Tibial nerve (tissue), 4 donors: Measurements from ENCODE around the gene CIROP. TPM values are rescaled to one million over a fixed set of nuclear protein-coding genes. Genes with fewer than 3 reads are reported as not detected.

Experiments
- DNase-seq, 2 donors: peaks; one replicate each; pipeline ENCODE4 v3.0.0-alpha.2; 2019; ENCODE audit warnings: low spot score in 2 of 2
- H3K27ac ChIP-seq, 4 donors: fragments of 200-600 bp; sonication (generic) in 3 of 4; one replicate each; pipeline ENCODE4 v1.5.1; 2017 to 2019; ENCODE audit warnings: mild to moderate bottlenecking in 1 of 4
- H3K27me3 ChIP-seq, 2 donors: fragments of 200-600 bp; sonication (generic) in 1 of 2; one replicate each; pipeline versions ENCODE4 v1.5.1 to v1.6.0; 2017 to 2019
- H3K36me3 ChIP-seq, 3 donors: fragments of 200-600 bp; sonication (generic); one replicate each; pipeline ENCODE4 v1.5.1; 2018 to 2019
- H3K4me1 ChIP-seq, 4 donors: fragments of 200-600 bp; sonication (generic) in 3 of 4; one replicate each; pipeline ENCODE4 v1.5.1; 2017 to 2019
- H3K4me3 ChIP-seq, 4 donors: fragments of 200-600 bp; sonication (generic) in 3 of 4; one replicate each; pipeline ENCODE4 v1.5.1; 2017 to 2019; ENCODE audit warnings: mild to moderate bottlenecking in 1 of 4, moderate library complexity in 1 of 4
- H3K9me3 ChIP-seq, 4 donors: fragments of 200-600 bp; sonication (generic) in 3 of 4; one replicate each; pipeline ENCODE4 v1.5.1; 2017 to 2019
- EP300 ChIP-seq, 2 donors: sonication (generic); formaldehyde crosslinking; IDR thresholded peaks; one replicate each; pipeline ENCODE4 v1.6.1; 2017; ENCODE audit warnings: antibody characterized with exemption in 2 of 2, mild to moderate bottlenecking in 1 of 2
- POLR2A ChIP-seq, 2 donors: fragments of 450-650 bp; IDR thresholded peaks; one replicate each; pipeline ENCODE4 v1.6.1; 2017; ENCODE audit warnings: antibody characterized with exemption in 2 of 2, mild to moderate bottlenecking in 2 of 2, moderate library complexity in 2 of 2
- WGBS, 2 donors: methylation state at CpG; one replicate each; pipeline ENCODE4 v1.1.5; 2018; 5-methylcytosine and 5-hydroxymethylcytosine counted together
- total RNA-seq, 4 donors: library from RNA; depleted of rRNA; stranded (reverse); fragments of >200 nt; gene quantifications; one replicate each; pipeline ENCODE4 v1.1.0, GENCODE V29; 2016
- TF ChIP-seq, protein P1 (sequence below), 5 experiments: fragments of 200-600 bp in 3 of 5; fragments of 450-650 bp in 2 of 5; sonication (generic) in 3 of 5; IDR thresholded peaks; one replicate each; pipeline ENCODE4 v1.5.1; 2016 to 2019; ENCODE audit warnings: antibody characterized with exemption in 5 of 5, mild to moderate bottlenecking in 3 of 5, moderate library complexity in 2 of 5

The CIROP gene
- total RNA-seq, 4 donors from 2014 or later = not detected

DNA sequence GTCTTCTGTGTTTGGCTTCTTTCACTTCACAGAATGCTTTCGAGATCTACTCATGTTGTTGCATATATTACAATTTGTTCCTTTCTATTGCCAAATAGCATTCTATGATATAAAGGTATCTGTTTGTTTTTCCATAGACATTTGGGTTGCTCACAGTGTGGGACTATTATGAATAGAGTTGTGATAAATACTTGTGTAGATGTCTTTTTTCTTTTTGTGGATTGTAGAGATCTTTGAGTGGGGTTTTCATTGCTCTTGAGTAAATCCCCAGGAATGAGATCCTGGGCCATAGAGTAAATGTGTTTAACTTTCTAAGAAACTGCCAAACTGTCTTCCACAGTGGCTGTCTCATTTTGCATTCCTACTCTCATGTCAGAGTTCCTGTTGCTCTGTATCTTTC is 39.1 kb upstream of the CIROP start:
- Histone ChIP-seq H3K36me3 (peaks cover 0 to 24% (median 0%) of the 10 kb centered on the region in 3 donors), H3K27ac (no peak overlapping the region), H3K4me1 (no peaks in the 10 kb centered on the region)

GRCh38 chr14:23142826-23143225 is 38.0 kb upstream of the CIROP start:
- H3K27me3 ChIP-seq = no peaks in the 10 kb centered on the region
- DNase-seq = no peak
- H3K4me1 ChIP-seq = no peaks in the 10 kb centered on the region
- H3K36me3 ChIP-seq = peaks cover 0 to 22% (median 0%) of the 10 kb centered on the region in 3 donors
- H3K27ac ChIP-seq = no peak overlapping the region
- TF ChIP-seq, protein P1, sequence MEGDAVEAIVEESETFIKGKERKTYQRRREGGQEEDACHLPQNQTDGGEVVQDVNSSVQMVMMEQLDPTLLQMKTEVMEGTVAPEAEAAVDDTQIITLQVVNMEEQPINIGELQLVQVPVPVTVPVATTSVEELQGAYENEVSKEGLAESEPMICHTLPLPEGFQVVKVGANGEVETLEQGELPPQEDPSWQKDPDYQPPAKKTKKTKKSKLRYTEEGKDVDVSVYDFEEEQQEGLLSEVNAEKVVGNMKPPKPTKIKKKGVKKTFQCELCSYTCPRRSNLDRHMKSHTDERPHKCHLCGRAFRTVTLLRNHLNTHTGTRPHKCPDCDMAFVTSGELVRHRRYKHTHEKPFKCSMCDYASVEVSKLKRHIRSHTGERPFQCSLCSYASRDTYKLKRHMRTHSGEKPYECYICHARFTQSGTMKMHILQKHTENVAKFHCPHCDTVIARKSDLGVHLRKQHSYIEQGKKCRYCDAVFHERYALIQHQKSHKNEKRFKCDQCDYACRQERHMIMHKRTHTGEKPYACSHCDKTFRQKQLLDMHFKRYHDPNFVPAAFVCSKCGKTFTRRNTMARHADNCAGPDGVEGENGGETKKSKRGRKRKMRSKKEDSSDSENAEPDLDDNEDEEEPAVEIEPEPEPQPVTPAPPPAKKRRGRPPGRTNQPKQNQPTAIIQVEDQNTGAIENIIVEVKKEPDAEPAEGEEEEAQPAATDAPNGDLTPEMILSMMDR (IDR thresholded peaks at IDR 0.05) = no peak
- TF ChIP-seq EP300 (IDR thresholded peaks at IDR 0.05) (no peak), POLR2A (IDR thresholded peaks at IDR 0.05) (no peak)
- no peaks in the 10 kb centered on the region for H3K9me3 ChIP-seq
- 80 to 86% methylated on average over 4 of the region's 4 CpGs for WGBS, 2 donors
- no peak overlapping the region for H3K4me3 ChIP-seq

More for the DNA sequence above, 39.1 kb upstream of the CIROP start:
- TF ChIP-seq EP300 (IDR thresholded peaks at IDR 0.05) (no peak), POLR2A (IDR thresholded peaks at IDR 0.05) (no peak)
- TF ChIP-seq, protein P1 (IDR thresholded peaks at IDR 0.05) = no peak
- Histone ChIP-seq H3K27me3 (no peaks in the 10 kb centered on the region), H3K4me3 (no peak overlapping the region), H3K9me3 (no peaks in the 10 kb centered on the region)
- DNase-seq = no peak
- WGBS, 2 donors = 77 to 88% methylated on average over 1 of the region's 1 CpG

DNA sequence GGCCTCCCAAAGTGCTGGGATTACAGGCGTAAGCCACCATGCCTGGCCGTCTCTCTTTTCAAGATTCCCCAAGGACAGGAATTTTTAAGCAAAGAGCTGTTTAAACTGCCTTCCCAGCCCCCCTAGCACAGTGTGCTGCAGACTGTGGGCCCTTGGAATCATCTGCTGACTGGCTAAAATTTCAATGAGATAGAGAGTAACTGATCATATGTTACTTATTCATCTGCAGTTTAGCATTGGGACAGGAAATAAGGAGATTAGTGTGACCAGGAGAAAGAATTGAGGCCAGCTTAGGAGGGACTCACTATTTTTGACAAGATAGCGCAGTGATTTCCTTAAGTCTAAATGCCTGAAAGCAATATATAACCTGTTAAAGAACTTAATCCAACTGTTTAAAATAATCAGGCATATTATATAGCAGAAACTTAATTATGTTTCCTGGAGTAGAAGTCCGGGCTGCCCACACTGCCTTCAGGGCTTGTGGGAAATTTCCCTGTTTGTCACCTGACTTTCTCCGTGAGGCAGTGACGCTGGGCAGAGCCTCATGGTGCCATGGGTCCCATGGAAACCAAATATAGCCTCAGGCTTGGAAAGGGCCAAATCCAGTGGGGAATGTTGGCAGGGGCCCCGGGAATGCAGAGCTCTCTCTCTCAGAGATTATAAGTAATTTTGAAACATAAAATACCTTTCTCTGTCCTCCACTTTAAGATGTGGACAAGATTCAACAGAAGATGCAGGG is 37.1 kb upstream of the CIROP start:
- WGBS, 2 donors = 61 to 66% methylated on average over 7 of the region's 7 CpGs
- no peak overlapping the region for H3K27ac ChIP-seq
- H3K4me1 ChIP-seq = no peaks in the 10 kb centered on the region

DNA sequence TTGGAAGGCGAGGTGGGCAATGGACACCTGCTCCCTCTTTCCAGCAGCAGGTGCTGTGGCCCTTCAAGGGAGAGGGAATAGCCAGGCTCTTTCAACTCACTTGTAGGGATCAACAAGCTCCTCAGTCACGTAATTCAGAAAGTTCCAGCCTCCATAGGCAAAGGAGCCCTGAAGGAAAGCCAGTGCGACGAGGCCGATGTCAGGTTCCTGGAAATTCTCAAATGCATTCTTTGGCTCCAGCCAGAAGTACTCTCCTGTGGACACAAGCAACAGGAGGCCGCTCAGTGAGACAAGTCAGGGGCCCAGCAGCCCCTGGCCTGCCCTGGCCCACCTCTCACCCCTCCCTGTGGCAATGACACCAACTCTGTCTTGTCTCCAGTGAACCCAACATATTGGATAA is 35.6 kb upstream of the CIROP start:
- Histone ChIP-seq H3K9me3 (no peaks in the 10 kb centered on the region), H3K27me3 (no peaks in the 10 kb centered on the region), H3K4me1 (no peaks in the 10 kb centered on the region), H3K4me3 (no peak overlapping the region), H3K36me3 (peaks cover 0 to 44% (median 0%) of the 10 kb centered on the region in 3 donors), H3K27ac (no peak overlapping the region)
- no peak for TF ChIP-seq EP300 (IDR thresholded peaks at IDR 0.05)
- TF ChIP-seq, protein P1 (IDR thresholded peaks at IDR 0.05) = no peak
- DNase-seq = no peak
- WGBS, 2 donors = 77 to 81% methylated on average over 6 of the region's 6 CpGs

More for the DNA sequence above, 37.1 kb upstream of the CIROP start:
- TF ChIP-seq POLR2A (IDR thresholded peaks at IDR 0.05) (no peak), EP300 (IDR thresholded peaks at IDR 0.05) (no peak)
- TF ChIP-seq, protein P1 (IDR thresholded peaks at IDR 0.05) = no peak
- Histone ChIP-seq H3K36me3 (peaks cover 0 to 32% (median 0%) of the 10 kb centered on the region in 3 donors), H3K4me3 (no peak overlapping the region), H3K27me3 (no peaks in the 10 kb centered on the region), H3K9me3 (no peaks in the 10 kb centered on the region)
- no peak for DNase-seq

- Histone ChIP-seq H3K4me1 (no peaks in the 10 kb centered on the region), H3K27ac (no peak overlapping the region), H3K27me3 (no peaks in the 10 kb centered on the region), H3K36me3 (peaks cover 0 to 44% (median 0%) of the 10 kb centered on the region in 3 donors), H3K9me3 (no peaks in the 10 kb centered on the region), H3K4me3 (no peak overlapping the region)
- no peak for DNase-seq
- 93 to 100% methylated on average over 2 of the region's 2 CpGs for WGBS, 2 donors
- TF ChIP-seq EP300 (IDR thresholded peaks at IDR 0.05) (no peak), POLR2A (IDR thresholded peaks at IDR 0.05) (no peak)
- TF ChIP-seq, protein P1 (IDR thresholded peaks at IDR 0.05) = no peak
Measured at GRCh38 chr14:23139874-23140273, 35.1 kb upstream of the CIROP start.
